ENCODE measurements around the gene EPAS1. TPM values are rescaled to one million over a fixed set of nuclear protein-coding genes. Genes with fewer than 3 reads are reported as not detected.

EPAS1 gene
- total RNA-seq, 1 experiment from 2014 or later, result 20.7 TPM

GRCh38 chr2:46363535-46364170, 66.4 kb downstream of the EPAS1 start:
- no peak for DNase-seq (ENCODE audit: low spot score)

GRCh38 chr2:46364797-46365457, 67.7 kb downstream of the EPAS1 start:
- DNase-seq (ENCODE audit: low spot score), result peak; percentile 70

- peak; percentile 35 for DNase-seq (ENCODE audit: low spot score)
These were observed 68.9 kb downstream of the EPAS1 start for GRCh38 chr2:46365913-46366667.

GRCh38 chr2:46366668-46367052, 69.5 kb downstream of the EPAS1 start:
- DNase-seq (ENCODE audit: low spot score), result no peak

- no peak for DNase-seq (ENCODE audit: low spot score)
These were observed 70.1 kb downstream of the EPAS1 start for GRCh38 chr2:46367286-46367685.

- DNase-seq (ENCODE audit: low spot score), result no peak
These were observed 71.2 kb downstream of the EPAS1 start for GRCh38 chr2:46368401-46368800.

- DNase-seq (ENCODE audit: low spot score), result no peak
These were observed 72.6 kb downstream of the EPAS1 start for GRCh38 chr2:46369783-46370182.

- no peak for DNase-seq (ENCODE audit: low spot score)
These were observed 74.6 kb downstream of the EPAS1 start for GRCh38 chr2:46371854-46372253.

- no peak for DNase-seq (ENCODE audit: low spot score)
These were observed 75.3 kb downstream of the EPAS1 start for GRCh38 chr2:46372475-46372874.

GRCh38 chr2:46373238-46373637, 76.0 kb downstream of the EPAS1 start:
- no peak for DNase-seq (ENCODE audit: low spot score)

GRCh38 chr2:46375566-46376125, 78.4 kb downstream of the EPAS1 start:
- no peak for DNase-seq (ENCODE audit: low spot score)

- no peak for DNase-seq (ENCODE audit: low spot score)
These were observed 79.4 kb downstream of the EPAS1 start for GRCh38 chr2:46376586-46376985.

GRCh38 chr2:46377101-46377581, 79.9 kb downstream of the EPAS1 start:
- no peak for DNase-seq (ENCODE audit: low spot score)

GRCh38 chr2:46377666-46378560, 80.7 kb downstream of the EPAS1 start:
- no peak for DNase-seq (ENCODE audit: low spot score)

GRCh38 chr2:46378616-46379015, 81.4 kb downstream of the EPAS1 start:
- DNase-seq (ENCODE audit: low spot score), result no peak

GRCh38 chr2:46379213-46380037, 82.2 kb downstream of the EPAS1 start:
- no peak for DNase-seq (ENCODE audit: low spot score)

- DNase-seq (ENCODE audit: low spot score), result no peak
These were observed 83.1 kb downstream of the EPAS1 start for GRCh38 chr2:46380038-46380940.

- DNase-seq (ENCODE audit: low spot score), result no peak
These were observed 84.1 kb downstream of the EPAS1 start for GRCh38 chr2:46381263-46381849.

GRCh38 chr2:46381871-46382270, 84.7 kb downstream of the EPAS1 start:
- no peak for DNase-seq (ENCODE audit: low spot score)

Measured in HT-29 (cell line).